Measurements from ENCODE around the gene C11orf52.

- TF ChIP-seq CTCF (IDR thresholded peaks at IDR 0.05; ENCODE audit: low read depth, low read length) = no peak
- no peak for TF ChIP-seq EZH2phosphoT487 (IDR thresholded peaks at IDR 0.05; ENCODE audit: low read depth)
These were observed 925 bp upstream of the C11orf52 start for GRCh38 chr11:111917788-111918187.
